T follicular helper cell (primary cell): ENCODE measurements around the gene LRRC1.

ENCODE experiments used
- DNase-seq: peaks from one replicate; pipeline ENCODE4 v3.0.0-alpha.2; 2020; ENCODE audit warnings: low read depth

The LRRC1 gene

GRCh38 chr6:53961679-53962370 lies 167.0 kb downstream of the LRRC1 start:
- no peak for DNase-seq

- no peak for DNase-seq
Observed at GRCh38 chr6:53962646-53963045, 167.8 kb downstream of the LRRC1 start.

- no peak for DNase-seq
Observed at GRCh38 chr6:53967415-53967814, 172.6 kb downstream of the LRRC1 start.
